Neural progenitor cell (in vitro differentiated cells): ENCODE data around the gene PACRG. TPM values are rescaled to one million over a fixed set of nuclear protein-coding genes. Genes with fewer than 3 reads are reported as not detected.

Experiments used
- DNase-seq: peaks from one replicate; pipeline ENCODE4 v3.0.0-alpha.2; 2016; ENCODE audit warnings: low spot score
- H2AFZ ChIP-seq: fragments of 200-600 bp; sonication (generic); replicated peaks from 2 replicates; pipeline ENCODE4 v1.6.1; 2016; ENCODE audit warnings: antibody characterized with exemption
- H3F3A ChIP-seq: fragments of 200-600 bp; sonication (generic); 2 replicates; pipeline ENCODE4 v1.6.1; 2016; ENCODE audit warnings: antibody characterized with exemption, low read depth
- H3K27ac ChIP-seq: fragments of 200-600 bp; sonication (generic); 2 replicates; pipeline ENCODE4 v1.5.1; 2016; ENCODE audit warnings: mild to moderate bottlenecking
- H3K27me3 ChIP-seq: fragments of 200-600 bp; sonication (generic); 2 replicates; pipeline ENCODE4 v1.6.1; 2016; ENCODE audit warnings: mild to moderate bottlenecking, moderate library complexity
- H3K36me3 ChIP-seq: fragments of 200-600 bp; sonication (generic); 2 replicates; pipeline ENCODE4 v1.5.1; 2016
- H3K4me1 ChIP-seq: fragments of 200-600 bp; sonication (generic); 2 replicates; pipeline ENCODE4 v1.6.1; 2016; ENCODE audit warnings: mixed run types
- H3K4me2 ChIP-seq: fragments of 200-600 bp; sonication (generic); 2 replicates; pipeline ENCODE4 v1.6.1; 2016
- H3K4me3 ChIP-seq: fragments of 200-600 bp; sonication (generic); 2 replicates; pipeline ENCODE4 v1.5.1; 2016
- H3K79me2 ChIP-seq: fragments of 200-600 bp; sonication (generic); 2 replicates; pipeline ENCODE4 v1.6.1; 2016; ENCODE audit warnings: low read depth
- H3K9ac ChIP-seq: fragments of 200-600 bp; sonication (generic); 2 replicates; pipeline ENCODE4 v1.6.1; 2016
- H3K9me3 ChIP-seq: fragments of 200-600 bp; sonication (generic); 2 replicates; pipeline ENCODE4 v1.5.1; 2016; ENCODE audit warnings: low read depth
- H4K20me1 ChIP-seq: fragments of 200-600 bp; sonication (generic); 2 replicates; pipeline ENCODE4 v1.6.1; 2016; ENCODE audit warnings: low read depth
- H3K27ac Mint-ChIP-seq: 3 replicates; pipeline ENCODE4 v1.8.0; 2021; ENCODE audit warnings: mixed read lengths
- H3K27me3 Mint-ChIP-seq: 2 replicates; pipeline ENCODE4 v1.8.0; 2022; ENCODE audit warnings: low read depth, mild to moderate bottlenecking, inconsistent platforms, moderate library complexity, mixed read lengths; ENCODE audit not compliant: insufficient read depth
- H3K36me3 Mint-ChIP-seq: 3 replicates; pipeline ENCODE4 v1.8.0; 2021; ENCODE audit warnings: mixed read lengths
- H3K4me1 Mint-ChIP-seq: 3 replicates; pipeline ENCODE4 v1.8.0; 2021; ENCODE audit warnings: mixed read lengths
- H3K4me3 Mint-ChIP-seq: 3 replicates; pipeline ENCODE4 v1.8.0; 2021; ENCODE audit warnings: mild to moderate bottlenecking, moderate library complexity, mixed read lengths
- H3K9me3 Mint-ChIP-seq: 3 replicates; pipeline ENCODE4 v1.8.0; 2020; ENCODE audit warnings: mixed read lengths
- CTCF ChIP-seq: fragments of 200-600 bp; sonication (generic); IDR thresholded peaks from 2 replicates; pipeline ENCODE4 v1.5.1; 2017; ENCODE audit warnings: antibody characterized with exemption, mild to moderate bottlenecking
- EZH2 ChIP-seq: fragments of 200-600 bp; sonication (generic); IDR thresholded peaks from 2 replicates; pipeline ENCODE4 v1.6.1; 2017; ENCODE audit warnings: antibody characterized with exemption, mild to moderate bottlenecking, moderate library complexity
- EZH2phosphoT487 ChIP-seq: fragments of 200-600 bp; sonication (generic); IDR thresholded peaks from 2 replicates; pipeline ENCODE4 v1.6.1; 2017; ENCODE audit warnings: antibody characterized with exemption
- total RNA-seq: library from RNA; depleted of rRNA; stranded (reverse); fragments of >200 nt; gene quantifications from 2 replicates; pipeline ENCODE4 v1.2.3, GENCODE V29; 2015; ENCODE audit warnings: low replicate concordance

The PACRG gene
- total RNA-seq, 1 donor from 2014 or later: 0.30 TPM

GRCh38 chr6:163179061-163179460 lies 451.3 kb downstream of the PACRG start:
- Histone ChIP-seq H3F3A (no peaks in the 10 kb centered on the region), H3K4me2 (no peak overlapping the region), H3K9me3 (no peaks in the 10 kb centered on the region), H3K9ac (no peak overlapping the region), H3K27ac (no peak overlapping the region), H3K4me1 (peaks cover 3% of the 10 kb centered on the region), H2AFZ (no peak overlapping the region), H3K36me3 (no peaks in the 10 kb centered on the region), H3K27me3 (no peaks in the 10 kb centered on the region), H3K79me2 (no peaks in the 10 kb centered on the region), H3K4me3 (no peak overlapping the region), H4K20me1 (no peaks in the 10 kb centered on the region)
- H3K27ac Mint-ChIP-seq: no peak overlapping the region
- H3K36me3 Mint-ChIP-seq: no peaks in the 10 kb centered on the region
- no peaks in the 10 kb centered on the region for H3K27me3 Mint-ChIP-seq
- H3K4me1 Mint-ChIP-seq: peaks cover 19% of the 10 kb centered on the region
- no peak overlapping the region for H3K4me3 Mint-ChIP-seq
- no peak for DNase-seq
- H3K9me3 Mint-ChIP-seq: peaks cover 2% of the 10 kb centered on the region
- TF ChIP-seq EZH2 (no peak), EZH2phosphoT487 (no peak), CTCF (no peak)

GRCh38 chr6:163179721-163180120 lies 451.9 kb downstream of the PACRG start:
- Histone ChIP-seq H3K4me3 (no peak overlapping the region), H3K4me2 (no peak overlapping the region), H3K4me1 (peaks cover 3% of the 10 kb centered on the region), H3K36me3 (no peaks in the 10 kb centered on the region), H3K27ac (no peak overlapping the region), H3F3A (no peaks in the 10 kb centered on the region), H4K20me1 (no peaks in the 10 kb centered on the region), H3K27me3 (no peaks in the 10 kb centered on the region), H2AFZ (no peak overlapping the region), H3K79me2 (no peaks in the 10 kb centered on the region), H3K9ac (no peak overlapping the region), H3K9me3 (no peaks in the 10 kb centered on the region)
- DNase-seq: no peak
- Mint-ChIP-seq H3K27me3 (no peaks in the 10 kb centered on the region), H3K27ac (no peak overlapping the region), H3K36me3 (no peaks in the 10 kb centered on the region), H3K4me3 (no peak overlapping the region), H3K9me3 (peaks cover 2% of the 10 kb centered on the region), H3K4me1 (peaks cover 19% of the 10 kb centered on the region)
- TF ChIP-seq EZH2phosphoT487 (no peak), EZH2 (no peak), CTCF (no peak)

- no peak overlapping the region for H3K27ac ChIP-seq
- no peaks in the 10 kb centered on the region for H3K79me2 ChIP-seq
- no peaks in the 10 kb centered on the region for H3F3A ChIP-seq
- H2AFZ ChIP-seq: no peak overlapping the region
- no peaks in the 10 kb centered on the region for H3K9me3 ChIP-seq
- Mint-ChIP-seq H3K4me3 (no peak overlapping the region), H3K27ac (no peak overlapping the region), H3K36me3 (no peaks in the 10 kb centered on the region), H3K27me3 (no peaks in the 10 kb centered on the region), H3K9me3 (peaks cover 2% of the 10 kb centered on the region), H3K4me1 (peaks cover 30% of the 10 kb centered on the region)
- H3K4me1 ChIP-seq: peaks cover 11% of the 10 kb centered on the region
- H3K27me3 ChIP-seq: no peaks in the 10 kb centered on the region
- TF ChIP-seq CTCF (peak; percentile 73), EZH2phosphoT487 (no peak)
- no peaks in the 10 kb centered on the region for H4K20me1 ChIP-seq
- H3K4me3 ChIP-seq: no peak overlapping the region
- DNase-seq: peak; percentile 81
- no peak overlapping the region for H3K4me2 ChIP-seq
- H3K9ac ChIP-seq: no peak overlapping the region
- H3K36me3 ChIP-seq: no peaks in the 10 kb centered on the region
These were observed 453.2 kb downstream of the PACRG start for GRCh38 chr6:163180874-163181541.
